ENCODE measurements around the gene SPOUT1.

DNA sequence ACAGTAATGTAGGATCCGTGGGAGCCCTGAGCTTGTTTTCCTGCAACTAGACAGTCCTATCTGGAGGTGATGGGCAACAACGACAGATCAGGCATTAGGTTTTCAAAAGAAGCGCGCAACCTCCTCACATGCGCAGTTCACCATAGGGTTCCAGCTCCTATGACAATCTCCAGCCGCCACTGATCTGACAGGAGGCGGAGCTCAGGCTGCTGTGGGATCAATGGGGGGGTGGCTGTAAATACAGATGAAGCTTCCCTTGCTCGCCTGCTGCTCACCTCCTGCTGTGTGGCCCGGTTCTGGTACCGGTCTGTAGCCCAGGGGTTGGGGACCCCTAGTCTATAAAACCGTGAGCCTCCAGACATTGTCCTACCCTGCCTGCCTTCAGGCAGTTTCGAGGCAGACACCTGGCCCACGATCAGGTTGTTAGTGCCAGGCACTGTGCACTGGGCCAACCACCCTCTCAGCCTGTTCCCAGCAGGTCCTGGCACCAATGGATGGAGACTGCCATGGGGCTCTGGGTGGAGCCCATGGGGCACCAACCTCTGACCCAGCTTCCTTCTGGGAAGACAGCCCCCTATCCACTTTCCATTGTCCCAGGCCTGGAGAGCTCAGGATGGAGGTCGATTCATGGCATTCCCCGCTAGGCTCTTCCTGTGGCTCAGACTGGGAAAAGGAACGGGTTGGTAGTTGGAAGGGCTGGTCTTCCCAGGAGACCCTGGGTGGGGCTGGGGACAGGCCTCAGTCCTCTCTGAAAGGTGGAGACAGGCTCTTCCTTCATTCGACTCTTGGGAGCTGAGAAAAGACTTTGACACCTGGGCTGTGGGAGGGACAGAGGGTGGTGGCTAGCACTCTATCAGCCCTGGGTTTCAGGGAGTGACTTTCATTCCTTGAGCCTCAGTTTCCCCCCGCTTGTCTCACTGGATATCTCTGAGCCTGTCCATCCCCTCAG is 9.6 kb downstream of the SPOUT1 start:
- TF ChIP-seq, protein P1, sequence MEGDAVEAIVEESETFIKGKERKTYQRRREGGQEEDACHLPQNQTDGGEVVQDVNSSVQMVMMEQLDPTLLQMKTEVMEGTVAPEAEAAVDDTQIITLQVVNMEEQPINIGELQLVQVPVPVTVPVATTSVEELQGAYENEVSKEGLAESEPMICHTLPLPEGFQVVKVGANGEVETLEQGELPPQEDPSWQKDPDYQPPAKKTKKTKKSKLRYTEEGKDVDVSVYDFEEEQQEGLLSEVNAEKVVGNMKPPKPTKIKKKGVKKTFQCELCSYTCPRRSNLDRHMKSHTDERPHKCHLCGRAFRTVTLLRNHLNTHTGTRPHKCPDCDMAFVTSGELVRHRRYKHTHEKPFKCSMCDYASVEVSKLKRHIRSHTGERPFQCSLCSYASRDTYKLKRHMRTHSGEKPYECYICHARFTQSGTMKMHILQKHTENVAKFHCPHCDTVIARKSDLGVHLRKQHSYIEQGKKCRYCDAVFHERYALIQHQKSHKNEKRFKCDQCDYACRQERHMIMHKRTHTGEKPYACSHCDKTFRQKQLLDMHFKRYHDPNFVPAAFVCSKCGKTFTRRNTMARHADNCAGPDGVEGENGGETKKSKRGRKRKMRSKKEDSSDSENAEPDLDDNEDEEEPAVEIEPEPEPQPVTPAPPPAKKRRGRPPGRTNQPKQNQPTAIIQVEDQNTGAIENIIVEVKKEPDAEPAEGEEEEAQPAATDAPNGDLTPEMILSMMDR (IDR thresholded peaks at IDR 0.05; ENCODE audit: poor library complexity, severe bottlenecking), result no peak
- TF ChIP-seq EP300 (conservative IDR thresholded peaks at IDR 0.05; ENCODE audit: poor library complexity, severe bottlenecking) (no peak), EZH2 (IDR thresholded peaks at IDR 0.05; ENCODE audit: borderline replicate concordance, insufficient read depth, low read length, poor library complexity, severe bottlenecking) (no peak), TAF1 (IDR thresholded peaks at IDR 0.05; ENCODE audit: low read depth) (no peak), MXI1 (conservative IDR thresholded peaks at IDR 0.05; ENCODE audit: poor library complexity, severe bottlenecking) (no peak), POLR2AphosphoS5 (IDR thresholded peaks at IDR 0.05) (no peak)
- TF ChIP-seq, protein P2, sequence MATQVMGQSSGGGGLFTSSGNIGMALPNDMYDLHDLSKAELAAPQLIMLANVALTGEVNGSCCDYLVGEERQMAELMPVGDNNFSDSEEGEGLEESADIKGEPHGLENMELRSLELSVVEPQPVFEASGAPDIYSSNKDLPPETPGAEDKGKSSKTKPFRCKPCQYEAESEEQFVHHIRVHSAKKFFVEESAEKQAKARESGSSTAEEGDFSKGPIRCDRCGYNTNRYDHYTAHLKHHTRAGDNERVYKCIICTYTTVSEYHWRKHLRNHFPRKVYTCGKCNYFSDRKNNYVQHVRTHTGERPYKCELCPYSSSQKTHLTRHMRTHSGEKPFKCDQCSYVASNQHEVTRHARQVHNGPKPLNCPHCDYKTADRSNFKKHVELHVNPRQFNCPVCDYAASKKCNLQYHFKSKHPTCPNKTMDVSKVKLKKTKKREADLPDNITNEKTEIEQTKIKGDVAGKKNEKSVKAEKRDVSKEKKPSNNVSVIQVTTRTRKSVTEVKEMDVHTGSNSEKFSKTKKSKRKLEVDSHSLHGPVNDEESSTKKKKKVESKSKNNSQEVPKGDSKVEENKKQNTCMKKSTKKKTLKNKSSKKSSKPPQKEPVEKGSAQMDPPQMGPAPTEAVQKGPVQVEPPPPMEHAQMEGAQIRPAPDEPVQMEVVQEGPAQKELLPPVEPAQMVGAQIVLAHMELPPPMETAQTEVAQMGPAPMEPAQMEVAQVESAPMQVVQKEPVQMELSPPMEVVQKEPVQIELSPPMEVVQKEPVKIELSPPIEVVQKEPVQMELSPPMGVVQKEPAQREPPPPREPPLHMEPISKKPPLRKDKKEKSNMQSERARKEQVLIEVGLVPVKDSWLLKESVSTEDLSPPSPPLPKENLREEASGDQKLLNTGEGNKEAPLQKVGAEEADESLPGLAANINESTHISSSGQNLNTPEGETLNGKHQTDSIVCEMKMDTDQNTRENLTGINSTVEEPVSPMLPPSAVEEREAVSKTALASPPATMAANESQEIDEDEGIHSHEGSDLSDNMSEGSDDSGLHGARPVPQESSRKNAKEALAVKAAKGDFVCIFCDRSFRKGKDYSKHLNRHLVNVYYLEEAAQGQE (IDR thresholded peaks at IDR 0.05; ENCODE audit: borderline replicate concordance), result no peak
